OCI-LY7 (cell line): ENCODE data around the gene WIPF2. TPM values are rescaled to one million over a fixed set of nuclear protein-coding genes. Genes with fewer than 3 reads are reported as not detected.

ENCODE experiments used
- BruUV-seq: library from RNA; stranded (reverse); fragments of 400-500 nt; replicated peaks from 2 replicates; lab custom pipeline; 2021; lab: Mats Ljungman, UMichigan
- CTCF ChIA-PET: fragments of 300-600 bp; sonication (Branson Sonifier 250); formaldehyde crosslinking; loops from one replicate; lab custom pipeline; 2022; ENCODE audit warnings: antibody characterized with exemption; ENCODE audit not compliant: unreplicated experiment; lab: Charles Lee
- POLR2A ChIA-PET: fragments of 300-600 bp; sonication (Branson Sonifier 250); formaldehyde crosslinking; loops from one replicate; lab custom pipeline; 2022; ENCODE audit warnings: antibody characterized with exemption; lab: Charles Lee
- DNase-seq: peaks from one replicate; pipeline ENCODE4 v3.0.0-alpha.2; 2015; ENCODE audit warnings: low spot score
- H2AFZ ChIP-seq: fragments of 200-600 bp; sonication (generic), shearing (Covaris generic); 2 replicates; pipeline ENCODE4 v1.6.1; 2014; ENCODE audit warnings: mild to moderate bottlenecking, antibody characterized with exemption, low read length, moderate library complexity
- H3K27ac ChIP-seq: fragments of 200-600 bp; sonication (generic); 2 replicates; pipeline ENCODE4 v1.5.1; 2014; ENCODE audit warnings: mixed run types, low read depth, mild to moderate bottlenecking, moderate library complexity, low read length, inconsistent platforms; ENCODE audit not compliant: poor library complexity, severe bottlenecking
- H3K36me3 ChIP-seq: fragments of 200-600 bp; sonication (generic); 2 replicates; pipeline ENCODE4 v1.6.1; 2014; ENCODE audit warnings: mild to moderate bottlenecking, antibody characterized with exemption, low read length, moderate library complexity, mixed read lengths; ENCODE audit not compliant: insufficient read depth
- H3K4me1 ChIP-seq: fragments of 200-600 bp; sonication (generic); 2 replicates; pipeline ENCODE4 v1.5.1; 2014; ENCODE audit warnings: mild to moderate bottlenecking, low read length; ENCODE audit not compliant: insufficient read depth, poor library complexity, severe bottlenecking
- H3K4me2 ChIP-seq: fragments of 200-600 bp; sonication (generic); 2 replicates; pipeline ENCODE4 v1.6.1; 2014; ENCODE audit warnings: mild to moderate bottlenecking, low read length
- H3K4me3 ChIP-seq: fragments of 200-600 bp; sonication (generic); 2 replicates; pipeline ENCODE4 v1.5.1; 2014; ENCODE audit warnings: mild to moderate bottlenecking, low read depth, low read length; ENCODE audit not compliant: poor library complexity, severe bottlenecking
- H3K79me2 ChIP-seq: fragments of 200-600 bp; sonication (generic); 2 replicates; pipeline ENCODE4 v1.6.1; 2016; ENCODE audit warnings: low read depth, mild to moderate bottlenecking, low read length, moderate library complexity, mixed read lengths; ENCODE audit not compliant: insufficient read depth
- H3K9me2 ChIP-seq: fragments of 200-600 bp; sonication (generic); 2 replicates; pipeline ENCODE4 v1.6.1; 2016; ENCODE audit warnings: mild to moderate bottlenecking, low read length, mixed read lengths; ENCODE audit not compliant: insufficient read depth
- H3K9me3 ChIP-seq: fragments of 200-600 bp; sonication (generic); 2 replicates; pipeline ENCODE4 v1.6.1; 2014; ENCODE audit warnings: mild to moderate bottlenecking, mixed run types, low read length, mixed read lengths
- H4K20me1 ChIP-seq: fragments of 200-600 bp; sonication (generic); 2 replicates; pipeline ENCODE4 v1.6.1; 2014; ENCODE audit warnings: mild to moderate bottlenecking, antibody characterized with exemption, low read length, moderate library complexity, mixed read lengths; ENCODE audit not compliant: insufficient read depth
- EZH2phosphoT487 ChIP-seq: fragments of 200-600 bp; sonication (generic); IDR thresholded peaks from 2 replicates; pipeline ENCODE4 v1.6.1; 2018; ENCODE audit warnings: low read depth, borderline replicate concordance, mild to moderate bottlenecking, mixed run types, antibody characterized with exemption, low read length, moderate library complexity, mixed read lengths
- intact Hi-C: fragments of 100-400 bp; cut with micrococcal nuclease; formaldehyde crosslinking; loops from one replicate; pipeline ENCODE4 v1.10.0; 2022; ENCODE audit not compliant: unreplicated experiment
- total RNA-seq, 2 experiments: library from RNA; depleted of rRNA in 1 of 2; stranded (reverse); fragments of >200 nt in 1 of 2; shearing (Covaris generic) in 1 of 2; gene quantifications; 2 replicates each; pipeline ENCODE4 v1.2.3, GENCODE V29; 2014 to 2022
- TF ChIP-seq, protein P1 (sequence below): fragments of 200-600 bp; sonication (generic); conservative IDR thresholded peaks from 2 replicates; pipeline ENCODE4 v1.5.1; 2014; ENCODE audit warnings: mild to moderate bottlenecking, antibody characterized with exemption, low read length, moderate library complexity, mixed read lengths

The WIPF2 gene
- total RNA-seq, 2 experiments from 2014 or later = 4.7 to 20.3 TPM

GRCh38 chr17:40320756-40321523 lies 101.8 kb downstream of the WIPF2 start:
- Histone ChIP-seq H4K20me1 (peaks cover 15% of the 10 kb centered on the region), H3K27ac (no peak overlapping the region), H3K4me1 (peaks cover 72% of the 10 kb centered on the region), H3K79me2 (no peaks in the 10 kb centered on the region), H3K9me3 (no peaks in the 10 kb centered on the region), H3K4me3 (no peak overlapping the region), H3K9me2 (no peaks in the 10 kb centered on the region), H2AFZ (no peak overlapping the region), H3K36me3 (no peaks in the 10 kb centered on the region), H3K4me2 (peak overlapping the region; percentile 79; the same call in 1 of the 2 replicates)
- BruUV-seq = no TSS peak
- TF ChIP-seq EZH2phosphoT487 = no peak
- TF ChIP-seq, protein P1, sequence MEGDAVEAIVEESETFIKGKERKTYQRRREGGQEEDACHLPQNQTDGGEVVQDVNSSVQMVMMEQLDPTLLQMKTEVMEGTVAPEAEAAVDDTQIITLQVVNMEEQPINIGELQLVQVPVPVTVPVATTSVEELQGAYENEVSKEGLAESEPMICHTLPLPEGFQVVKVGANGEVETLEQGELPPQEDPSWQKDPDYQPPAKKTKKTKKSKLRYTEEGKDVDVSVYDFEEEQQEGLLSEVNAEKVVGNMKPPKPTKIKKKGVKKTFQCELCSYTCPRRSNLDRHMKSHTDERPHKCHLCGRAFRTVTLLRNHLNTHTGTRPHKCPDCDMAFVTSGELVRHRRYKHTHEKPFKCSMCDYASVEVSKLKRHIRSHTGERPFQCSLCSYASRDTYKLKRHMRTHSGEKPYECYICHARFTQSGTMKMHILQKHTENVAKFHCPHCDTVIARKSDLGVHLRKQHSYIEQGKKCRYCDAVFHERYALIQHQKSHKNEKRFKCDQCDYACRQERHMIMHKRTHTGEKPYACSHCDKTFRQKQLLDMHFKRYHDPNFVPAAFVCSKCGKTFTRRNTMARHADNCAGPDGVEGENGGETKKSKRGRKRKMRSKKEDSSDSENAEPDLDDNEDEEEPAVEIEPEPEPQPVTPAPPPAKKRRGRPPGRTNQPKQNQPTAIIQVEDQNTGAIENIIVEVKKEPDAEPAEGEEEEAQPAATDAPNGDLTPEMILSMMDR = no peak
- DNase-seq = no peak
- CTCF ChIA-PET = no interaction called here
- POLR2A ChIA-PET = no interaction called here
- intact Hi-C loops = no loop called here

DNA sequence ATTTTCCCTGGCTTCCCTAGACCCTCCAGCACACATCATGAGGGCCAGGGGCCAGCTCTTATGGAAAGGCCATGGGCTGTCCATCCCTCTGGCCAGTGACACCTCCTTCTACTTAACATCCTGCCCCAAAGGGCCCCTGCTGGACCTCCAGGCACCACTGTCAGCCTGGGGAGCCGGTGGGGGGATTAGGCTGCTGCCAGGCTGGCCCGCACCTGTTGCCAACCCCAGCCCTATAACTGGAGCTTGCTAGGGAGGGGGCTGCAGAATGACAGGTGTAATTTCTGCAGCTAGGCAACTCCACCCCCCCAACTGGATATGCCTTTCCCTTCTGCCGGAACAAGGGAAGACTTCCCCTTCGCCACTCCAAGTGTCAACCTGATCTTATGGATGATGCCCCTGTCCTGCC lies 102.4 kb downstream of the WIPF2 start:
- BruUV-seq = no TSS peak
- no peaks in the 10 kb centered on the region for H3K9me2 ChIP-seq
- no peaks in the 10 kb centered on the region for H3K9me3 ChIP-seq
- CTCF ChIA-PET = no interaction called here
- no peak overlapping the region for H2AFZ ChIP-seq
- H3K4me1 ChIP-seq = peaks cover 78% of the 10 kb centered on the region
- H3K4me3 ChIP-seq = peak overlapping the region; percentile 56
- no peak overlapping the region for H3K27ac ChIP-seq
- no peak for DNase-seq
- intact Hi-C loops = no loop called here
- H3K4me2 ChIP-seq = peak overlapping the region; percentile 79
- POLR2A ChIA-PET = interaction anchor here (0.9 kb wide), 1 partner anchor 209 kb away, joined by 3 read pairs; no protein-coding TSS in a partner anchor
- TF ChIP-seq, protein P1 = no peak
- no peak for TF ChIP-seq EZH2phosphoT487
- H4K20me1 ChIP-seq = peaks cover 21% of the 10 kb centered on the region
- no peaks in the 10 kb centered on the region for H3K36me3 ChIP-seq
- no peaks in the 10 kb centered on the region for H3K79me2 ChIP-seq

GRCh38 chr17:40321961-40322357 lies 102.9 kb downstream of the WIPF2 start:
- H3K36me3 ChIP-seq = no peaks in the 10 kb centered on the region
- H4K20me1 ChIP-seq = peaks cover 23% of the 10 kb centered on the region
- no peak for TF ChIP-seq EZH2phosphoT487
- TF ChIP-seq, protein P1 = no peak
- H3K9me3 ChIP-seq = no peaks in the 10 kb centered on the region
- H3K4me3 ChIP-seq = peak overlapping the region; percentile 56
- POLR2A ChIA-PET = interaction anchor here (0.6 to 0.9 kb wide), 2 partner anchors 159 to 209 kb away, joined by 3 to 5 read pairs; no protein-coding TSS in a partner anchor
- peaks cover 82% of the 10 kb centered on the region for H3K4me1 ChIP-seq
- no peak overlapping the region for H2AFZ ChIP-seq
- no peak for DNase-seq
- no peaks in the 10 kb centered on the region for H3K79me2 ChIP-seq
- H3K27ac ChIP-seq = peak overlapping the region; percentile 32
- peak overlapping the region; percentile 79 for H3K4me2 ChIP-seq
- CTCF ChIA-PET = no interaction called here
- no TSS peak for BruUV-seq
- H3K9me2 ChIP-seq = no peaks in the 10 kb centered on the region
- intact Hi-C loops = loop anchor here (1.0 kb wide), 1 partner anchor 19 kb away; no protein-coding TSS in a partner anchor
